ENCODE data around the gene SLC5A6.

The SLC5A6 gene

GRCh38 chr2:27170581-27171337 is 41.3 kb downstream of the SLC5A6 start:
- no peak for DNase-seq

- no peak for DNase-seq
Observed at GRCh38 chr2:27164960-27165763, 46.9 kb downstream of the SLC5A6 start.

GRCh38 chr2:27162151-27163121 is 49.6 kb downstream of the SLC5A6 start:
- no peak for DNase-seq

- DNase-seq: no peak
Observed at GRCh38 chr2:27160191-27160590, 51.9 kb downstream of the SLC5A6 start.

- DNase-seq: no peak
Observed at GRCh38 chr2:27159271-27159670, 52.8 kb downstream of the SLC5A6 start.

- no peak for DNase-seq
Observed at GRCh38 chr2:27158468-27158867, 53.6 kb downstream of the SLC5A6 start.

GRCh38 chr2:27155069-27155520 is 57.0 kb downstream of the SLC5A6 start:
- DNase-seq: no peak

GRCh38 chr2:27154488-27154887 is 57.6 kb downstream of the SLC5A6 start:
- DNase-seq: no peak

- no peak for DNase-seq
Observed at GRCh38 chr2:27152796-27153464, 59.1 kb downstream of the SLC5A6 start.

- DNase-seq: no peak
Observed at GRCh38 chr2:27152102-27152795, 59.8 kb downstream of the SLC5A6 start.

- DNase-seq: no peak
Observed at GRCh38 chr2:27150639-27151230, 61.3 kb downstream of the SLC5A6 start.

All from activated CD4-positive, alpha-beta T cell treated with anti-CD3 and anti-CD28 coated beads for 1 hour (primary cell).